ENCODE results near the gene TVP23C.

DNA sequence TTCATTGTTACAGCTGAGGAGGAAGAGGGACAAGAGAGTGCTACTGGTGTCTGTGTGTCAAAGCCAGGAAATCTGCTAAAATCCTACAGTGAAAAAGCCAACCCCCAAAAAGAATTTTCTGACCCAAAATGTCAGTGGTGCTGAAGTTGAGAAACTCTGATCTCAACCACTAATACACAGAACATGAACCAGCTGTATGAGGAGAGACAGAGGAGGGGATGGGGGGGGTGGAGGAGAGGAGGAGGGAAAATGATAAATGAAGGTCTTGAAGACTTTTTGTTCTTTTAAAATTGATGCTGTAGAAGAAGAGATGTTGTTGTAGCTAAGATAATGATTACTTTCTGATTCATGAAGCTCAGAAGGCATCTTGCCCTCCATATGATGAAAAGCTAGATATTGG, 68.5 kb downstream of the TVP23C start:
- TF ChIP-seq, protein P1, sequence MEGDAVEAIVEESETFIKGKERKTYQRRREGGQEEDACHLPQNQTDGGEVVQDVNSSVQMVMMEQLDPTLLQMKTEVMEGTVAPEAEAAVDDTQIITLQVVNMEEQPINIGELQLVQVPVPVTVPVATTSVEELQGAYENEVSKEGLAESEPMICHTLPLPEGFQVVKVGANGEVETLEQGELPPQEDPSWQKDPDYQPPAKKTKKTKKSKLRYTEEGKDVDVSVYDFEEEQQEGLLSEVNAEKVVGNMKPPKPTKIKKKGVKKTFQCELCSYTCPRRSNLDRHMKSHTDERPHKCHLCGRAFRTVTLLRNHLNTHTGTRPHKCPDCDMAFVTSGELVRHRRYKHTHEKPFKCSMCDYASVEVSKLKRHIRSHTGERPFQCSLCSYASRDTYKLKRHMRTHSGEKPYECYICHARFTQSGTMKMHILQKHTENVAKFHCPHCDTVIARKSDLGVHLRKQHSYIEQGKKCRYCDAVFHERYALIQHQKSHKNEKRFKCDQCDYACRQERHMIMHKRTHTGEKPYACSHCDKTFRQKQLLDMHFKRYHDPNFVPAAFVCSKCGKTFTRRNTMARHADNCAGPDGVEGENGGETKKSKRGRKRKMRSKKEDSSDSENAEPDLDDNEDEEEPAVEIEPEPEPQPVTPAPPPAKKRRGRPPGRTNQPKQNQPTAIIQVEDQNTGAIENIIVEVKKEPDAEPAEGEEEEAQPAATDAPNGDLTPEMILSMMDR (IDR thresholded peaks at IDR 0.05): no peak
- TF ChIP-seq POLR2A (IDR thresholded peaks at IDR 0.05): no peak

All from uterus (tissue), 2 donors.